Epithelial cell of prostate (primary cell): ENCODE data around the gene ZNF783.

Experiments
- DNase-seq: peaks from one replicate; pipeline ENCODE4 v3.0.0-alpha.2; 2011; ENCODE audit warnings: low read depth, low spot score
- H3K27ac ChIP-seq: fragments of 450-650 bp; 2 replicates; pipeline ENCODE4 v1.5.1; 2017; ENCODE audit warnings: mild to moderate bottlenecking

The ZNF783 gene

DNA sequence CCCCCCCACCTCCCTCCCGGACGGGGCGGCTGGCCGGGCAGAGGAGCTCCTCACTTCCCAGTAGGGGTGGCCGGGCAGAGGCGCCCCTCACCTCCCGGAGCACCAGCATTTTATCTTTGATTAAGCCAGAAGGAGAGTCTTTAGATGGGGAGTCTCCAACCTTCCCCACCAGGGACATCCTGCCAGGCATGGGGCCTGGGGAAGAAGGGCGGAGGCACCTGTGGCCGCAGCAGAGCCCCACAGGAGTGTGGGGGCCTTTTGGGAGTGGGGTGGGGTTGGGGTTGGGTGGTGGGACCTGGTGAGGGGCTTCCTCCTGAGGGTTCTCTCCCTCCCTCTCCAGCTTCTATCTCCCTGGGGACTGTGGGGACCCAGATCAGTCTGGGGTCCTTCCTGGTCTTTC lies 18.2 kb downstream of the ZNF783 start:
- DNase-seq: no peak
- no peak overlapping the region for H3K27ac ChIP-seq

GRCh38 chr7:149280661-149281507 lies 18.9 kb downstream of the ZNF783 start:
- no peak for DNase-seq
- H3K27ac ChIP-seq: no peak overlapping the region

DNA sequence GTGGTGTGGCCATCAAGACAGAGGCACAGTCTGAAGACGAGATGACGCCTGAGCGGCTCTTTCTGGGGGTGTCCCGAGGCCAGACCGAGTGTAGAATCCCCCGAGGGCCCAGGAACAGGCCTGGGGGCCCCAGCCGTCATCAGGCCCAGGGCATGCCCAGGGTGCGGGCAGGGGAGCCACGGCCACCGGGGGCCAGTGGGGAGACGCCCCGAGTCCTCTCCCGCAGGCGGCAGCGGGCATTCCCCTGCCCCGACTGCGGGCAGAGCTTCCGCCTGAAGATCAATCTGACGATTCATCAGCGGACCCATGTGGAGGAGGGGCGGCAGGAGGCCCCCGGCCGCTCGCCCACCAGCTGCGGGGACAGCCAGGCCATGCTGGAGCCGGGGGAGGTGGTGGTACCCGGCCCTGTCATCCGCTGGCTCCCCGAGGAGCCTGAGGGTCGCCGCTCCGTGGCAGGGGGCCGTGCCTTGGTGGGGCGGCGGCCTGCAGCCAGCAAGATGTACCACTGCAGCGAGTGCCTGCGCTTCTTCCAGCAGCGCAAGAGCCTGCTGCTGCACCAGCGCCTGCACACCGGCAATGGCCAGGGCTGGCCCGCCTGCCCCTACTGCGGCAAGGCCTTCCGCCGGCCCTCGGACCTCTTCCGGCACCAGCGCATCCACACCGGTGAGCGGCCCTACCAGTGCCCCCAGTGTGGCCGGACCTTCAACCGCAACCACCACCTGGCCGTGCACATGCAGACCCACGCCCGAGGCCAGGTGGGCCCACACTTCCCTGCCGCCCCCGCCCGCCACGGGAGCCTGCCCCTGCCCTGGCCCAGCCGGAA lies 19.7 kb downstream of the ZNF783 start:
- no peak for DNase-seq
- H3K27ac ChIP-seq: no peak overlapping the region

DNA sequence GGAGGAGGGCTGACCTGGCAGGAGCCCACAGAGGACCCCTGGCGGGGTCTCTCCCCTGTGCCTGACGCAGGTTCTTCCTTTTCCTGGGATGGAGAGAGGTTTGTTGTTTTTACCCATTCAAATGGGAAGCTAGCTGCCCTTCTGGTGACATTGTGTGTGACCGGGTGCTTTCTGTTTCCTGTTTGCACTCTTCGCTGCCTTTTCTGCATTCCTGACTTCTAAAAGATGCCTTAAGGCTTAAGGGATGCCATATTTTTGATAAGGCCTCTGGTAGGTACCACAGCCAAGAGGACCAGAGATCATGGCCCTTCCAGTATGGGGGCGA lies 20.3 kb downstream of the ZNF783 start:
- no peak for DNase-seq
- H3K27ac ChIP-seq: no peak overlapping the region

- DNase-seq: no peak
- no peak overlapping the region for H3K27ac ChIP-seq
These were observed 21.3 kb downstream of the ZNF783 start for GRCh38 chr7:149283321-149283720.

DNA sequence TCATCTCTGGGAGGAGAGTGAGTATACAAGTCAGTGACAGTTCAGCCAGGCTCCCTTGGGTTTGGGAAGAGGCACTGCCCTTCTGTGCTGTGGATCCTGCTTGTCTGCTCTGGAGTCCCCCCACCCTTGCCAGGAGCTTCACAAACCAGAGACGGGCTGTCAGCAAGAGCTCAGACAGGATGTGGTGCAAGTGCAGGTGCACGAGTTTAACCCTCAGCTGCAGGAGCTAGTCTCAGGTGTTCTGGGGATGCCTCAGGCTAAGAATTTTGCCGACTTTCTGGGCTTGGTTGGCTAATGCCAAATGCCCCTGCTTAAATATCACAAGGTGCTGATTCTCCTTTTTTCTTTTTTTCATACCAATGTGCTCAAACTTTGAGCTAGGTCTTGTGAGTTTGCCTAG lies 22.3 kb downstream of the ZNF783 start:
- H3K27ac ChIP-seq: no peak overlapping the region

GRCh38 chr7:149284850-149285585 lies 23.0 kb downstream of the ZNF783 start:
- H3K27ac ChIP-seq: no peak overlapping the region
- peak; percentile 36 for DNase-seq

More for the DNA sequence above, 22.3 kb downstream of the ZNF783 start:
- DNase-seq: no peak

DNA sequence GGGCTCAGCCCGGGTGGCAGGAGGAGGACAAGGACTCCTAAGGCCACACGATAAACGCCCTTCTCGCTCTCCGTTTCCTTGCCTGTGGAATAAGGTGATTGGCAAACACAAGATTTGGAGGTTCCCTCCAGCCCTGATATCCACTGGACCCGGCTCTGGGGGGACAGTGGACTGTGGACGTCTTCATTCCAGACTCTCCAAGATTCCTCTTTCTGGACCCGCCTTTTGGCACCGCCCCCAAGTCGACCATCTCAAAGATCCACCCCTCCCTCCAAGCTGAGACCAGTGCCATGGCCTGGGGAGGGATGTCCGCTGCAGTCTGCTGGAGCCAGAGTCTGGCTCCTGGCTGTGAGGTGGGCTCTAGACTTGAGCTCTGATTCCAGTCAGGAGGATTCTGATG lies 23.6 kb downstream of the ZNF783 start:
- no peak overlapping the region for H3K27ac ChIP-seq
- DNase-seq: no peak

DNA sequence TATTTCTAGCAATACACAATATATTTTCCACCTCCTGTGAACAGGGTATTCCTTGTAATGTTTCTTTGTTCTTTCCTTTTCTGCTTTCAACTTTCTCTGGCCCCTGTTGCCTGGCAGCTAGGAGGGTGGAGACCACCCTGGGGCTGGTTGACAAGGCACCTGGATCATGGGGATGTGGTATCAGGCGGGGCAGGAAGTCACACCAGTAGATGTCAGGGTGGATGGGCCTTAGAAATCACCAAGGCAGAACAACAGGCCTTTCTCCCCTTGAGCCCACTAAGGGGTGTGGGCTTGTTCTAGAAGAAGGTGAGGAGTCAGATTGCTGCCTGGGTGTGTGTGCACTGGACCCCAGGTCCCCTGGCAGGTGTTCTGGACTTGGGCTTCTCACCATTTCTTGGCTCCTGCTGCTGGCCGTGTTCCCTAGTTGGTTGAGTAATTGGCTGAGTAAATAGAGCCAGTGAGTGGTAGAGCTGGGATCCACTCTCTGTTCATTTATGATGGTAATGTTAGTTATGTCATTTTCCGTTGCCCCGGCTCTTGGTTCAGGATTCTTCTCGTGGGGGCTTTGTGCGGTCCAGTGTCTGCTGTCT lies 24.9 kb downstream of the ZNF783 start:
- DNase-seq: peak; percentile 5
- H3K27ac ChIP-seq: no peak overlapping the region

GRCh38 chr7:149287622-149288021 lies 25.6 kb downstream of the ZNF783 start:
- no peak for DNase-seq

DNA sequence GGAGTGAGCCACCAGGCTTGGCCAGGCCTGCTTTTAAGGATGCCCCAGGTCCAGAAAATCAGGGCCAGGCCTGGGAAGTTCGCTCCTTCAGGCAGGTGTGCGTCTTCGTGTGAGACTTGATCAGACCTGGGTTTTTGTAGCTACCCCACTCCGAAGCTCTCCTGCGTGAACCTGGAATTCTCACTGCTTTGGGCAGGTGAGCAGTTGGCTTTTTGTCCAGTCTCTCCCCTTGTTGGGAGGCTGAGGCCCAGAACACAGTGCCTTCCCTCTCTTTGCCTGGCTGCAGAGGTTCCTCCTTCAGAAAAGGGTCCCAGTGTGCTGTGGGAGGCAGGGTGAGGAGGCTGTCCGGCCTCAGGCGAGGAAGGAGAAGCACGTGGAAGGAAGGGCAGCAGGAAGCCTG lies 27.3 kb downstream of the ZNF783 start:
- no peak for DNase-seq
- no peak overlapping the region for H3K27ac ChIP-seq

More at GRCh38 chr7:149287622-149288021, 25.6 kb downstream of the ZNF783 start:
- H3K27ac ChIP-seq: no peak overlapping the region

DNA sequence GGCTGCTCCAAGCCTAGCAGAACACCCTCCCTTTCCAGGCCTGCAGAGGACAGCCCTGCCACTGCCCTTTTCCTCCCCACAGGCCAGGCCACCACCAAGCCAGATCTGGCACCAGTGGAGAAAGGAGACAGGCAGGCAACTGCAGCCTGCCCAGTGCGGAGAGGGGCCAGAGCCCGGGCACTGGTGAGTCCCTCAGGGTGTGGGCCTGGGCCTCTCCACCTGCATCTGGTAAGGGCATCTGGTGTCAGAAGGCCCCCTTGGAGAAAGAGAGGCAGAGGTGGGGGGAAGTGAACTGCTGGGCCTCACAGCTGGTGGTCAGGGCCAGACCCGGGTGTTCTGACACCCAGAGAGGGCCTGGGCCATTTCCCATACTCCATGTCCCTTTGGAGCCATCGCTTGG lies 27.9 kb downstream of the ZNF783 start:
- H3K27ac ChIP-seq: no peak overlapping the region
- no peak for DNase-seq

- no peak overlapping the region for H3K27ac ChIP-seq
- no peak for DNase-seq
These were observed 29.2 kb downstream of the ZNF783 start for GRCh38 chr7:149291036-149291780.

- no peak overlapping the region for H3K27ac ChIP-seq
These were observed 29.9 kb downstream of the ZNF783 start for GRCh38 chr7:149291781-149292461.

GRCh38 chr7:149292462-149292823 lies 30.4 kb downstream of the ZNF783 start:
- no peak for DNase-seq
- no peak overlapping the region for H3K27ac ChIP-seq

More at GRCh38 chr7:149291781-149292461, 29.9 kb downstream of the ZNF783 start:
- no peak for DNase-seq

DNA sequence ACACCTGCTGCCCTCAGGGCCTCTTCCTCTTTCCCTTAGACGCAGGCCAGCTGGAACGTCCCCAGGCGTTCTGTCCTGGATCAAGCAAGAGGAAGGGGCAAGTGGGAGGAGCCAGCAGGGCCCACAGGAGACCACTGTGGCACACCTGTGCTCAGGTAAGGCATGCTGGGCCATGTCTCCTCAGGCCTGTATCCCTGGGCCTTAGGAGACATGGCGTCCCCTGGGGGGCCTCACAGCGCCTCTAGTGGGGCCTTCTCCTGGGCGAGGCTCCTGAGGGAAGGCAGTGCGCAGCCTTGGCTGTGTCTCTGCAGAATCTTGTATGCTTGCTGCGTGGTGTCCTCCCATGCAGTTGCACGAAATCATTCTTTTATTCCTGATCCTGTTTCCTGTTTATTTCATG lies 31.3 kb downstream of the ZNF783 start:
- H3K27ac ChIP-seq: no peak overlapping the region

DNA sequence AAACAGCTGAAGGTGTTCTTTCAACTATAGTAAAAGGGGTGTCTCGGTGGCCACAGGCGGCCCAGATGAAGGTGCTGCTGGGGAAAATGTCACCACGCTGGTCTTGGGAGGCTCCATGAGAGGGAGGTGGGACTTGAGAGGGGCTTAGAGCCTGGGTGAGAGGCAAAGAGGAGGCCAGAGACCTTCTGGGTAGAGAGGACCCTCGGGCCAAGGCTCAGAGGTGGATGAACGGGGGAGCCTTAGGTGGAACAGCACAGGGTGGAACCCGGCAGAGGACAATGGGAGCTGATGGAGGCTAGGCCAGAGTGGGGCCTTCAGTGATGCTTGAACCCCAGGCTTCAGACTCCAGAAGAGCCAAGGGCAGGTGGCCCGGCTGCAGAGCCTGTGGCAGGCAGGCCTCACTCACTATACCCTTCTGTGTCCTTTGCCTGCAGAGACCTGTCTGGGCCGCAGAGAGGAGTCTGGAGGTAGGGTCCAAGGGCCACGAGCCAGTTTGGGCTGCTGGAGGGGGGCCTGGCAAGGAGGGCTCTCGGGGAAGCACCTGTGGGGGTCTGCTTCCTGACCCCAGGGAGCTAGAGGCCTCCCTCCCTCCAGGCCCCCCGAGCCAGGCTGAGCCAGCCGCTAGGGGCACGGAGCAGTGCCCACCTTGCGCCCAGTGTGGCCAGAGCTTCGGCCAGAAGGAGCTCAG lies 32.1 kb downstream of the ZNF783 start:
- H3K27ac ChIP-seq: no peak overlapping the region
- DNase-seq: no peak

More for the DNA sequence above, 31.3 kb downstream of the ZNF783 start:
- no peak for DNase-seq

- no peak overlapping the region for H3K27ac ChIP-seq
- no peak for DNase-seq
These were observed 32.9 kb downstream of the ZNF783 start for GRCh38 chr7:149294634-149295480.
